SK-N-SH treated with all-trans-retinoic acid at 6 μM for 48 hours (cell line): ENCODE results near the gene TEX11.

Experiments
- BACH2 ChIP-seq: fragments of 250-450 bp; sonication (Bioruptor Pico); IDR thresholded peaks from 2 replicates; pipeline ENCODE4 v1.9.0; 2021; ENCODE audit warnings: mild to moderate bottlenecking, borderline replicate concordance
- CSDC2 ChIP-seq: fragments of 250-450 bp; sonication (Bioruptor Pico); IDR thresholded peaks from 2 replicates; pipeline ENCODE4 v1.5.0; 2020; ENCODE audit warnings: mild to moderate bottlenecking, moderate library complexity
- RARB ChIP-seq: fragments of 250-450 bp; sonication (Bioruptor Pico); IDR thresholded peaks from 2 replicates; pipeline ENCODE4 v1.8.0; 2021; ENCODE audit warnings: mild to moderate bottlenecking, moderate library complexity
- ZC3H10 ChIP-seq: fragments of 250-450 bp; sonication (Bioruptor Pico); IDR thresholded peaks from 2 replicates; pipeline ENCODE4 v1.5.1; 2021; ENCODE audit warnings: mild to moderate bottlenecking, moderate library complexity
- ZFP30 ChIP-seq: fragments of 450-650 bp; formaldehyde crosslinking; IDR thresholded peaks from 2 replicates; pipeline ENCODE4 v1.5.0; 2022; ENCODE audit warnings: mild to moderate bottlenecking, moderate library complexity
- TF ChIP-seq, protein P1 (sequence below): fragments of 250-450 bp; sonication (Bioruptor Pico); IDR thresholded peaks from 2 replicates; pipeline ENCODE4 v1.5.1; 2020; ENCODE audit warnings: low read depth, mild to moderate bottlenecking, moderate library complexity

- TF ChIP-seq, protein P1, sequence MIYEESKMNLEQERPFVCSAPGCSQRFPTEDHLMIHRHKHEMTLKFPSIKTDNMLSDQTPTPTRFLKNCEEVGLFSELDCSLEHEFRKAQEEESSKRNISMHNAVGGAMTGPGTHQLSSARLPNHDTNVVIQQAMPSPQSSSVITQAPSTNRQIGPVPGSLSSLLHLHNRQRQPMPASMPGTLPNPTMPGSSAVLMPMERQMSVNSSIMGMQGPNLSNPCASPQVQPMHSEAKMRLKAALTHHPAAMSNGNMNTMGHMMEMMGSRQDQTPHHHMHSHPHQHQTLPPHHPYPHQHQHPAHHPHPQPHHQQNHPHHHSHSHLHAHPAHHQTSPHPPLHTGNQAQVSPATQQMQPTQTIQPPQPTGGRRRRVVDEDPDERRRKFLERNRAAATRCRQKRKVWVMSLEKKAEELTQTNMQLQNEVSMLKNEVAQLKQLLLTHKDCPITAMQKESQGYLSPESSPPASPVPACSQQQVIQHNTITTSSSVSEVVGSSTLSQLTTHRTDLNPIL (CRISPR knock-in tag) = no peak
- TF ChIP-seq ZC3H10 (CRISPR knock-in tag) (no peak), ZFP30 (no peak), CSDC2 (CRISPR knock-in tag) (no peak), RARB (CRISPR knock-in tag) (no peak), BACH2 (CRISPR knock-in tag) (no peak)
Measured at GRCh38 chrX:70954871-70955270, 46.4 kb upstream of the TEX11 start.
